ENCODE measurements around the gene ZBTB11. TPM values are rescaled to one million over a fixed set of nuclear protein-coding genes. Genes with fewer than 3 reads are reported as not detected.

The ZBTB11 gene
- total RNA-seq, 1 experiment from 2014 or later = 20.4 TPM

GRCh38 chr3:101701696-101702634 lies 25.0 kb upstream of the ZBTB11 start:
- H3K9ac ChIP-seq (ENCODE audit: low read length) = no peak overlapping the region
- no peak overlapping the region for H3K27ac ChIP-seq (ENCODE audit: low read depth, low read length)
- H3K4me3 ChIP-seq (replicated peaks in 1 of 2; ENCODE audit: low read depth in 1 of 2, low read length in 2 of 2) = no peak overlapping the region
- TF ChIP-seq SRF (IDR thresholded peaks at IDR 0.05; ENCODE audit: low read depth) = no peak
- no peak for TF ChIP-seq SP1 (IDR thresholded peaks at IDR 0.05; ENCODE audit: low read depth)
- TF ChIP-seq SIN3A (IDR thresholded peaks at IDR 0.05; ENCODE audit: low read depth) = no peak
- no peak for TF ChIP-seq FOSL1 (IDR thresholded peaks at IDR 0.05; ENCODE audit: low read depth)
- no peak for TF ChIP-seq EZH2phosphoT487 (IDR thresholded peaks at IDR 0.05; ENCODE audit: borderline replicate concordance)
- TF ChIP-seq, protein P1, sequence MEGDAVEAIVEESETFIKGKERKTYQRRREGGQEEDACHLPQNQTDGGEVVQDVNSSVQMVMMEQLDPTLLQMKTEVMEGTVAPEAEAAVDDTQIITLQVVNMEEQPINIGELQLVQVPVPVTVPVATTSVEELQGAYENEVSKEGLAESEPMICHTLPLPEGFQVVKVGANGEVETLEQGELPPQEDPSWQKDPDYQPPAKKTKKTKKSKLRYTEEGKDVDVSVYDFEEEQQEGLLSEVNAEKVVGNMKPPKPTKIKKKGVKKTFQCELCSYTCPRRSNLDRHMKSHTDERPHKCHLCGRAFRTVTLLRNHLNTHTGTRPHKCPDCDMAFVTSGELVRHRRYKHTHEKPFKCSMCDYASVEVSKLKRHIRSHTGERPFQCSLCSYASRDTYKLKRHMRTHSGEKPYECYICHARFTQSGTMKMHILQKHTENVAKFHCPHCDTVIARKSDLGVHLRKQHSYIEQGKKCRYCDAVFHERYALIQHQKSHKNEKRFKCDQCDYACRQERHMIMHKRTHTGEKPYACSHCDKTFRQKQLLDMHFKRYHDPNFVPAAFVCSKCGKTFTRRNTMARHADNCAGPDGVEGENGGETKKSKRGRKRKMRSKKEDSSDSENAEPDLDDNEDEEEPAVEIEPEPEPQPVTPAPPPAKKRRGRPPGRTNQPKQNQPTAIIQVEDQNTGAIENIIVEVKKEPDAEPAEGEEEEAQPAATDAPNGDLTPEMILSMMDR (IDR thresholded peaks at IDR 0.05 in 2 of 3, conservative IDR thresholded peaks at IDR 0.05 in 1 of 3; ENCODE audit: borderline replicate concordance in 1 of 3, insufficient read depth in 1 of 3, low read depth in 2 of 3, low read length in 2 of 3) = no peak
- no peak for TF ChIP-seq ZNF274 (IDR thresholded peaks at IDR 0.05; ENCODE audit: low read depth, low read length)
- TF ChIP-seq, protein P2, sequence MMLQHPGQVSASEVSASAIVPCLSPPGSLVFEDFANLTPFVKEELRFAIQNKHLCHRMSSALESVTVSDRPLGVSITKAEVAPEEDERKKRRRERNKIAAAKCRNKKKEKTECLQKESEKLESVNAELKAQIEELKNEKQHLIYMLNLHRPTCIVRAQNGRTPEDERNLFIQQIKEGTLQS (IDR thresholded peaks at IDR 0.05) = no peak
- no peak for TF ChIP-seq EGR1 (IDR thresholded peaks at IDR 0.05; ENCODE audit: low read depth)
- no peak for TF ChIP-seq ELF1 (IDR thresholded peaks at IDR 0.05; ENCODE audit: borderline replicate concordance, low read depth)
- TF ChIP-seq POLR2A (IDR thresholded peaks at IDR 0.05; ENCODE audit: borderline replicate concordance, extremely low read depth, insufficient read depth, insufficient read length) = no peak
- TF ChIP-seq CBX3 (IDR thresholded peaks at IDR 0.05; ENCODE audit: low read depth) = no peak
- TF ChIP-seq, protein P3, sequence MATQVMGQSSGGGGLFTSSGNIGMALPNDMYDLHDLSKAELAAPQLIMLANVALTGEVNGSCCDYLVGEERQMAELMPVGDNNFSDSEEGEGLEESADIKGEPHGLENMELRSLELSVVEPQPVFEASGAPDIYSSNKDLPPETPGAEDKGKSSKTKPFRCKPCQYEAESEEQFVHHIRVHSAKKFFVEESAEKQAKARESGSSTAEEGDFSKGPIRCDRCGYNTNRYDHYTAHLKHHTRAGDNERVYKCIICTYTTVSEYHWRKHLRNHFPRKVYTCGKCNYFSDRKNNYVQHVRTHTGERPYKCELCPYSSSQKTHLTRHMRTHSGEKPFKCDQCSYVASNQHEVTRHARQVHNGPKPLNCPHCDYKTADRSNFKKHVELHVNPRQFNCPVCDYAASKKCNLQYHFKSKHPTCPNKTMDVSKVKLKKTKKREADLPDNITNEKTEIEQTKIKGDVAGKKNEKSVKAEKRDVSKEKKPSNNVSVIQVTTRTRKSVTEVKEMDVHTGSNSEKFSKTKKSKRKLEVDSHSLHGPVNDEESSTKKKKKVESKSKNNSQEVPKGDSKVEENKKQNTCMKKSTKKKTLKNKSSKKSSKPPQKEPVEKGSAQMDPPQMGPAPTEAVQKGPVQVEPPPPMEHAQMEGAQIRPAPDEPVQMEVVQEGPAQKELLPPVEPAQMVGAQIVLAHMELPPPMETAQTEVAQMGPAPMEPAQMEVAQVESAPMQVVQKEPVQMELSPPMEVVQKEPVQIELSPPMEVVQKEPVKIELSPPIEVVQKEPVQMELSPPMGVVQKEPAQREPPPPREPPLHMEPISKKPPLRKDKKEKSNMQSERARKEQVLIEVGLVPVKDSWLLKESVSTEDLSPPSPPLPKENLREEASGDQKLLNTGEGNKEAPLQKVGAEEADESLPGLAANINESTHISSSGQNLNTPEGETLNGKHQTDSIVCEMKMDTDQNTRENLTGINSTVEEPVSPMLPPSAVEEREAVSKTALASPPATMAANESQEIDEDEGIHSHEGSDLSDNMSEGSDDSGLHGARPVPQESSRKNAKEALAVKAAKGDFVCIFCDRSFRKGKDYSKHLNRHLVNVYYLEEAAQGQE (IDR thresholded peaks at IDR 0.05; ENCODE audit: low read depth) = no peak
- intact Hi-C loops (cut with micrococcal nuclease) = no loop called here
- H3K36me3 ChIP-seq (ENCODE audit: control insufficient read depth in 1 of 2, insufficient read depth in 2 of 2, low read length in 2 of 2) = no peaks in the 10 kb centered on the region
- no peak overlapping the region for H2AFZ ChIP-seq (ENCODE audit: low read depth, low read length, poor library complexity, severe bottlenecking)
- no peak overlapping the region for H3K4me2 ChIP-seq (ENCODE audit: low read length)
- ChIA-PET RAD21 (ENCODE audit: low non-redundant PET in 1 of 2, low total read pairs in 2 of 2, uncharacterized antibody in 2 of 2, unreplicated experiment in 2 of 2) (no interaction called here), POLR2A (interaction anchor here (0.7 to 1.6 kb wide), 3 partner anchors 15 to 18 kb away, joined by 3 to 4 read pairs (median 3); partner anchors contain the start of gene RPL24), CTCF (no interaction called here)
- no peaks in the 10 kb centered on the region for H3K27me3 ChIP-seq (ENCODE audit: insufficient read depth, low read length)
- no TSS peak for BruUV-seq (replicated peaks)
- H3K79me2 ChIP-seq (ENCODE audit: insufficient read depth, low read length) = no peaks in the 10 kb centered on the region
- H3K9me3 ChIP-seq (ENCODE audit: control insufficient read depth in 1 of 2, insufficient read depth in 1 of 2, low read depth in 1 of 2, low read length in 2 of 2) = no peaks in the 10 kb centered on the region
- 0 out of 2 replicates have a peak, but pooled peaks have one; percentile 20 for ATAC-seq
- H3K4me1 ChIP-seq (ENCODE audit: control insufficient read depth in 1 of 2, insufficient read depth in 2 of 2, low read length in 2 of 2) = peaks cover 7 to 20% of the 10 kb centered on the region in 2 experiments
- no peaks in the 10 kb centered on the region for H3K9me2 ChIP-seq (ENCODE audit: insufficient read depth)
- no peak for DNase-seq (ENCODE audit: low read depth, low spot score)
- no peaks in the 10 kb centered on the region for H4K20me1 ChIP-seq (ENCODE audit: insufficient read depth)
